Activated T-helper 1 cell treated with Interleukin-2 at 50 U/mL for 16 hours (primary cell): Measurements from ENCODE around the gene ORMDL3.
"Not testable (repeated sequence)": the region's sequence is repeated elsewhere in the genome, so short reads cannot be mapped to it uniquely, and the experiment has no call there.

Source experiments
- DNase-seq: peaks from one replicate; pipeline ENCODE4 v3.0.0-alpha.2; 2020; ENCODE audit warnings: low read depth

Gene ORMDL3

DNA sequence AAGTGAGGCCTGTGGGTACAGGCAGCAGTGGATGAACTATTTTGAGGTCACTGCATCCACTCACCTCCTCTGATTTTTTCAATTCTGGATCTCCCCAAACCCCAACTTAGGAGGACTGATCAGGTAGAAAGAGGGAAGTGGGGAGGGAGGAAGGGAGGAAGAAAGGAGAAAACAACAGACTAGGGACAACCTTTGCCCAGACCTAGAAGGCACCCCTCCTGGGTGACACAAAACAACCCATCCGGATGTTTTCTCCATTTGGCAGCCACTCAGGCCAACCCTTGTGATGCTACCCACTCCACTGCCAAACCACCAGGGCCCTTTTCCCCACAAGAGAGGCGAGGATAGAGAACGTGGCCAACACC lies 2.7 kb downstream of the ORMDL3 start:
- no peak for DNase-seq

DNA sequence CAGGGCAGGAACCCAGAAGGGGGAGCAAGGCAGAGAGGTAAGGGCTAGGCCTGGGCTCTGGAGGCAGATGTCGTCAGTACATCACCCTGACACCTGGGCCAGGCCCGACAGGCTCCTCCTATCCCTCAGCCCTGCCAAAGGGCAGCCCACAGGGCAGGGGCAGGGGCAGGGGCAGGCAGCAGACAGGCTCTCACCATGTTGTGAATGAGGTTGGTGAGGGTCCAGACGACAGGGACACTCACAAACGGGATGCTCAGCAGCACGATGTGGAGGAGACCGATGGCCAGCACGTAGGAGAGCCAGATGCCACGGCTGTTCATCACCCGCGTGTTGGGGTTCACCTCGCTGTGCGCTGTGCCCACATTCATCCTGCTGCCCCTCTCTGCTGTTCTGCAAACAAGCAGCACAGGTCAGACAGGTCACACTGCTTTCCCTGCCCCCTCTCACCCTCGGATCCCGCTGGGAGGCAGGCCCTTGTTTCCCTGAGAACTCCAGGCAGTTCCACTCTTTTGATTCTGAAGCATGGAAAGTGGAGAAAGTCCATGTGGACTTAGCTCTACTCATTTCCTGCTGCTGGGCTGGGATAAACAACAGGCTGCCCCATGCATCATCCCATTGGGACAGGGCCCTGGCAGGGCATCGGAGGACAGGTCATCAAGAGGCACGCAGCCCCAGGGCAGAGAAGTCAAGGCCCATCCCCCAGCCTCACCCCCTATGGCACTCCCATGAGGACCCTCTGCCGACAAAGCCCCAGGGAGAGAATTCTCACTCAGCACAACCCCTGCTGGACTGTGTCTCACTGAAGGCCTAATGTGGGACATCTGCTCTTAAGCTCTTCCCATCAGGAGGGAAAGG lies 3.3 kb downstream of the ORMDL3 start:
- no peak for DNase-seq

DNA sequence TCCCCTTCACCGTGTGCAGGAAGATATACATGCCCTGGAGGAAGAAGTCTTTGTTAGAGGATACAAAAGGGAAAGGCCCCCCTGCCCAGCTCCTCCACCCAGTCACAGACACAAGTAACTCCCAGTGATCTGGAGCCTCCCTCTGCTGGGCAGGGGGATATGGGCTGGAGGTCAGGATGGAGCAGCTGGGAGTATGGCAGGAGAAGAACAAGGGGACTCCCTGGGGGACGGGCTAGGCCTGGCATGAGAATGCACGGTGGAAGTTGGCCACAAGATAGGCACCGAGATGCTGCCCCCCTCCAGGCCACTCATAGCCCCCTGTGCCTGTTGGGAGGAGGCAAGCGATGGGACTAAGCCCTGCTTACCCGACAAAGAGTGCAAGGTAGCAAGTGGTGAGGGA lies 4.2 kb downstream of the ORMDL3 start:
- no peak for DNase-seq

DNA sequence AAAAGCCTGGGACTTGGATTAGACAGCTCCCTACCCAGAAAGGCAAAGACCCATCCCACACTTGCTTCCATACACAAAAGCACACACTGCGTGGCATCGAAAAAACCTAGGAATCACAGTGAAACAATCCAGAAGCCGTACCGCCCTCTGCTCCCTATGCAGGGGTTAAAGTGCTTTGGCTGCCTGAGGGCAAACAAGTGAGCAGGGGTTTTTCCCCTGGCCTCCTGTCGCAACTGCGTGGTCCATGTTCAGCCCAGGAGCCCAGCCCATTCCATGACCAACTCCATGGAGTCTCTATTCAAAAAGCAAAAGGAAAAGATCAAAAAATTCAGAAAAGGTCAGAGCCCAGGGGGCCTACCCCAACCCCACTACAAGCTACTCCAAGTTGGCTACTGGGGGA lies 5.4 kb downstream of the ORMDL3 start:
- DNase-seq = no peak

DNA sequence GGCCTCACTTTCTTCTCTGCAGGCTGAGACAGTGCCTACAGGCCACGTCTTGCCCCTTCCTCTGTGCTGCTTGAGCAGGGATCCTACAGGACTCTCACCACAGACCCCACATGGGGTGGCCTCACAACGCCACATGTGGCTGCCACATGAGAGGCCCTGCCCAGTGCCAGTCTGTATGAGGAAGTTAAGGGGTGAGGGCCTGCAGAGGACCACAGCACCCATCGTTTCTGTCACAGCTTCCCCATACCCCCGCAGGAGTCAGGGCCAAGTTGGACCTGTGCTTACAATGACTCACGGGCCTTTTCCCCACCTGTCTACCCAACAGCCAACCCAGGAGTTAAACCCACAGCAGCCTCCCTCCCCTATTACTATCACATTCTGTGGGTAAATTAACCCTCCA lies 6.1 kb downstream of the ORMDL3 start:
- DNase-seq = no peak

DNA sequence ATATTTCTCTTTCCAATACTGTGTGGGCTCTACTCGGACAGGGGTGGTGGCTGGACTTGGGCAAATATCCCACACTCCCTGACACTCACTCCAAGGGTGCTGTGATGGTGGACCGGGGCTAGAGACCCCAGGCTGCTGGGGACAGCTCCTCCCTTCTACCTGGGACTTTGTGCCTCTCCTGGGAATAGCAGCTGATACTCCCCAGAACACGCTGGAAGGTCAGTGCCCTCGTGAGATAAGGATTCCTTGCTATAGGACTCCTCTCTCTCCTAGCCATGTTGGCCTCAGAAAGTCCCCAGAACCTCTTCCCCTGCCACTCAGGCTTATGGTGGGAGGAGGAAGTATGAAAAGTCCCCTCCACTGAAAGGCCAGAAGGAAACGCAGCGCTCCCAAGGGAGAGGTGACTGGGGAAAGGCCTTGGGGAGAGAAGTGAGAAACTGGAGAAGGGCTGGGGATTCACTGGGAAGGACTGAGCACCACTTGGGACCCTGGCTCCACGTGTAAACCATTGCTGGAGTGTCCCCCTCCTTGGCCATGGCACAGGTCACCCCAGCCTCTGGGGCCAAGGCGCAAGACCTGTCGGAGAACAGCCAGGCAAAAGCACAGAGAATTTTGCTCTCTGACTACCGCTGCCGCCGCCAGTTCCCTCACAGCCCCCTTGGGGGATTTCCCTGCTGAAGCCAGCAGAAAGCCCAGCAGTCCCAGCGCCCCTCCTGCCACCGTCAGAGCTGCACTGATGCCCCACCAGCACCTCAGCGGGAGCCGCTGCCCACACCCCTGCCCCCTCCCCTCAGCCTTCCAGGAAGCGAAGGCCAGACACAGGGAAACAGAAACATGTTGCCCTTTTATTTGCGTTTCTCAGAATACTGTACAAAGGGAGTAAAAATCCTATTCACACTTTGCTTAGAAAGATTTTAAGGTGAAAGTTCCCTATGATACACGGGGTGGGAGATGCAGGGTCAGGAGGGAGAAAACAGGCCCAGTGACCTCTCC lies 6.9 kb downstream of the ORMDL3 start:
- no peak for DNase-seq

DNA sequence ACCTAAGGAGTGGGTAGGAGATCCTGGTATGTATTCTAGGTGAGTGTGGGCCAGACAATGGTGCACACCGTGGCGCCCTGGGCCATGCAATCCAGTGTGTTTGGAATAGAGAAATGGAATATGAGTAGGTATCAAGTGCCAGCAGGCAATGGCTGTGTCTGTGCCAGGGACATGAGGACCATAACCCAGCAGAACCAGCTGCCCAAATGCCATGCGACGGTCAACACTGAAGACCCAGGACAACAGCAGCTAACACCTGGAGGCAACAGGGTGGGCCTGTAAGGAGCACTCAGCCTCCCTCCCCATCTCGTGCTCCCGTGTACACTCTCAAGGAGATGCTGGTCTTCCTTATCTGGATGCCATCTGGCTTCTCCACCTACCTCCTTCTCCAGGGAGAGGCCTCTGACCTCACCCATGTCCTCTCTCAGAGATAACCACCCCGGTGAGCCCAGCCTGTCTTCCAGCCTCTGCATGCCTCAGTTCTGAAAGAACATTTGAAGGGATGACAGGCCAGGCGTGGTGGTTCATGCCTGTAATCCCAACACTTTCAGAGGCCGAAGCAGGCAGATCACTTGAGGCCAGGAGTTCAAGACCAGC lies 8.2 kb downstream of the ORMDL3 start:
- no peak for DNase-seq

DNA sequence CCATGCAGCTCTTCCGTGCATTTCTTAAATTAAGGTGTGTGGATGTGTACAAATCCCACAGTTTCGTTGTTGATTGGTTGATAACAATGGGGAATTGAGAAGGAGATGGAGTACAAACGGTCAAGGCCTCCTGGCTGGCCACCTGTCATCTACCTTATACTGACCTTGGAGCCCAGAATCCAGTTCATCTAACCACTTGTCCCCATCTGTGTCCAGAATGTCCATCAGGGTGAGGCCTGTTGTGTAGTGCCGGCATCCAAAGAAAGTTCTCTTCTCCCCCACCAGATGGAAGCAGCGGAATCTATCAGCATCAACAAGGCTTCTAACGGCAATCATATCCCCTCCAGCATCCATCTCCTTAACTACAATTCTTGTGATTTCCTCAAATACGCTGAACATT lies 10.5 kb downstream of the ORMDL3 start:
- no peak for DNase-seq

DNA sequence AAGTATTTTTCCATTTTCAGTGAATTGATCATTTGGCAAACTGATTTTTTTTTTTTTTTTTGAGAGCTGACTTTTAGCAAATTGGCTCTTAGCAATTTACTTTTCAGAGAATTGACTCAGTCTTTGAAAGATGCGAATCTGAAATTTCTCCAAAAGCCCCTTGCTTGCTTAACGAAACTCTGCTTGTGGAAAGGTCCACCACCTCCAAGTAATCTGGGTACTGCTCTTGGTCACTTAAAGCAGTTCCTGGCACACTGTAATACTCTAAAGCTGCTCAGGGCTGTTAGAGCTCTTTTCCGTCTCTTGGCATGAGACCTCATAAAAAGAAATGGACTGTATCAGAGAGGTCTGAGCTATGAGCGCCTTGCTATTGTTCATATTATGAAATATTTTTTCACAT lies 11.8 kb downstream of the ORMDL3 start:
- no peak for DNase-seq

DNA sequence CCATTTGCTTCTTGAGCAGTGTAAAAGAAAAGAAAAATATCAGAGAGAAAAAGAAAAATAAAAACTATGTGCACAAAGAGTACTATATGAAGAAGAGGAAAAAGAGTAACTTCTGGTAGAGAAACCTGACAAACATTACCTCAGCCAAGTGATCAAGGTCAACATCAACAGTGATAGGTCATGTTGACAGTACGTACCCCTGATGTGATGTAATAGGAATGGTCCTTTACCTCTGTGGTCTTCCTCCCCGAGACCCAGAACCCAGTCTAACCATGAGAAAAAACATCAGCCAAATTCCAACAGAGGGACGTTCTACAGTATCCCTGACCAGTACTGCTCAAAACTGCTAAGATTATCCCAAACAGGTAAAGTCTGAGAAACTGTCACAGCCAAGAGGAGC lies 13.4 kb downstream of the ORMDL3 start:
- DNase-seq = no peak

DNA sequence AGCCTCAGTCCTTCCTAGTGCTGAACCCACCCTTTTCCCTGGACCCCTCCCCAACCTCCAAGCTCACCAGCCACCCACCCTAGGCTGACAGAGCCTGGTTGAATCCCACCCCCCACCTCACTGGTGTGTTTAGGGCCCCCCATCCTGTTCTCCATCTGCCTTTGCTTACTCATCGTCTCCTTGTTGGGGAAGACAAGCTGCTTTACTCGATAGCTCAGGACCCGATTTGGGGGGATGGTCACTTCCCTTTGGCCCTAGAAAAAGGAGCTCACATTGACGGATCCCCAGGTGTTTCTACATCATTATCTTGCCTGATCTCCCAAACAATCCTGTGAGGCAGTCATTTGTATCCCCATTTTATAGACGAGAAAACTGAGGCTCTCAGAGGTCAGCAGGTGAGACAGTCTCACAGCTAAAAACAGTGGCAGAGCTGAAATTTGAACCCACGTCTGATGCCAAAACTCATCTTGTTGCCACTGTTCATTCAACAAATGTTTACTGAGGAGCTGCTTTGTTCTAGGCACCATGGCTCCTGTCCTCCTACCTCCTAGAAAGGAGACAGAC lies 18.5 kb downstream of the ORMDL3 start:
- no peak for DNase-seq

DNA sequence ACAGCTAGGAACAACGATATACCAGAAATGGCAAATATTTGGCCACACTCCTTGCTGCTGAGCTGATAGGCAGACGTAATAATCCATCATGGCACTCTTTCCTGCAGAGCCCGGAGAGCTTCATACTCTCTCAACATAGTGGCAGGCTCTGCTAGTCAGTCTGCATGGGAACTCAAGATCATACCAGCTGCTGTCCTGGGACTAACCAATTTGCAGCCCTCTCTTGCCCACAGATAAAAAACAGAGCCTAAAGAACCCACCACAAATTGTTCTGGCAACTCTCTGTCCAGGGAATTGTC lies 22.5 kb downstream of the ORMDL3 start:
- no peak for DNase-seq

DNA sequence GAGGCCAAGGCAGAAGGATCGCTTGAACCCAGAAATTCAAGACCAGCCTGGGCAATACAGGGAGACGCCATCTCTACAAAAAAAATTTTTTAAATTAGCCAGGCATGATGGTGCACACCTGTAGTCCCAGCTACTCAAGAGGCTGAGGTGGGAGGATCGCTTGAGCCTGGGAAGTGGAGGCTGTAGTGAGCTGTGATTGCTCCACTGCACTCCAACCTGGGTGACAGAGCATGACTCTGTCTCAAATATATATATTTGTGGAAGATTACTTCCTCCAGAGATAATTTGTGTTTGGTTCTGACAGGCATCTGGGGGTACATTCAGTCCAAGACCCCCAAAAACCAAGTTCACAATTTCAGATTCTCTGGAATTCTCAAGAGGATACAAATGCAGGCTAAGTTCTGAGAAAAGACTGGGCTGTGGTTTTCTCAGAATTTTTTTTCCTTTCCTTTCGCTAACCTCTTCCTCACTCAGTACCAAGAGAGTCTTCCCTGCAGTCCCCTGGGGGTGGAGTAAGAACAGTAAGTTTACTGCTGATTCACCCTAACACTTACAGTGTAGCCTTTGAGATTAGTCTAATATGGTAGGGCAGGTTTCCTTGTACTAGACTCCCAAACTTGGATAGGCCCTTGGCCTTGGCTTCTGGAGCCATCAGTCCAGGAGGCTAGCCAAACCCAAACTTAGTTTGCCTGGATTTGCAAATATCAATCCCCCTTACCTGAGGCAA lies 24.1 kb downstream of the ORMDL3 start:
- no peak for DNase-seq

DNA sequence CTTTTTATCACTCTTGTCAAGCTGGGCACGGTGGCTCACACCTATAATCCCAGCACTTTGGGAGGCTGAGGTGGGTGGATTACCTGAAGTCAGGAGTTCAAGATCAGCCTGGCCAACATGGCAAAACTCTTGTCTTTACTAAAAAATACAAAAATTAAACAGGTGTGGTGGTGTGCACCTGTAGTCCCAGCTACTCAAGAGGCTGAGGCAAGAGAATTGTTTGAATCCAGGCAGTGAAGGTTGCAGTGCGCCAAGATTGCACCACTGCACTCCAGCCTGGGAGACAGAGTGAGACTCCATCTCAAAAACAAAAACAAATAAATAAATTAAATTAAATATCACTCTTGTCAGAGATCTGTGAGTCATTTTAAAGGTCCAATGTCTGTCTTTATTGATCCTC lies 25.4 kb downstream of the ORMDL3 start:
- DNase-seq = not testable (repeated sequence)

DNA sequence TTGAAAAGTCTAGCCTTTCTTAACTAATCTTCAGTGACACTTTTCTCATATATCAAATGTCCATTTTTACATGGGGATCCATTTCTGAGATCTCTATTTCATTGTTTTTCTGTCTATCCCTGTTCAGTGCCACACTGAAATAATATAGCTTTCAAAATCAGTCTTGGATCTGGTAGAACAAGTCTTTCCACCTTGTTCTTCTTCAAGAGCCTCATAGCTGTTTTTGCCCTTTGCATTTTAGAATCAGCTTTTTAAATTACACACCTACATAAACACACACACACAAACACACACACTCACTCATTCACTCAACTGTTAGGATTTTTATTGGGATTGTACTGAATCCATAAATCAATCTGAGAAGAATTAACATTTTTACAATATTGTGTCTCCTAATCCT lies 28.2 kb downstream of the ORMDL3 start:
- DNase-seq = no peak

DNA sequence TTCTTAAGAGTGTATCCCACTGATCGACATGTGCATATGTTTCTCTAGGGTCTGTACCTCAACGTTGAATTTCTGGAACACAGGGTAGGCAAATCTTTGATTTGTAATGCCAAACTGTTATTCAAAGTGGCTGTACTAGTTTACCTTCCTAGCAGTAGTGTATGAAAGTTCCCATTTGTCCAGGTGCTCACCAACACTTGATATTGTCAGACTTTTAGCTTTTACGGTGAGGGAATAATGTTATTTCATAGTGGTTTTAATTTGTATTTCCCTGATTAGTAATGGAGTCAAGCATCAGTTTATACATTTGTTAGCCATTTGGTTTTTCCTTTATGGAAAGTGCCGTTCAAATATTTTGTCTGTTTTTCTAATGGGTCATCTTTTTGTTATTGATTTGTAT lies 29.3 kb downstream of the ORMDL3 start:
- DNase-seq = no peak

DNA sequence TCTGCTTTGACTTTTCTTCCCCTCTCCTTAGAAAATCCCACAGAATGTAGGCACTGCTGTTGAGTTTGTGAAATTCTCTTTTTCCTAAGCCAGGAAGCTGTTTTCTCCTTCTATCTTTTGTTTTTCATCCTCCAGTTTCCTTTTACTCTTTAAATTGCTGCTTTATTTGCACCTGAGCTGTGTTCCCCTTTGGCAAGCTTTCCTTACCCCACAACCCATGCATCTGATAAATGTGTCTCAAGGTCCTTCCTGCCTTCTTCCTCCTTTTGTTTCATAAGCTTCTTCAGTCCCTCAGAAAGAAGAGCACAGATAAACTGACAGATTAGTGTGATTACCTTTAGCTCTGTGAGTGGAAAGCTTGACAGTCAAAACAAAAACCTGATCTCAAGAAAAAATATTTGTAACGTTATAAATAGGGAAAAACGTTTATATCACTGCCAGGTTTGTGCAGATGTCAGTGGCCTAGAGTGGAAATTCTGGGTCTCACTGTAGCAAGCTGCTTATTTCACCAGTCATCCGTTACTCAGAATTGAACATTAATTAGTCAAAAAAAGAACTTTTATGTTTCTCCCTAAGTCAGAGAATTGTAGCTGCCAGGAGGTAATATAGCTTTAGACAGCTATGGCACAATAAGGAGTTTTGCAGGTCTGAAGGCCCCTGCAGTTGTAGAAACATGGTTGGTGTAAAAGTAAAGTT lies 32.6 kb downstream of the ORMDL3 start:
- DNase-seq = no peak

DNA sequence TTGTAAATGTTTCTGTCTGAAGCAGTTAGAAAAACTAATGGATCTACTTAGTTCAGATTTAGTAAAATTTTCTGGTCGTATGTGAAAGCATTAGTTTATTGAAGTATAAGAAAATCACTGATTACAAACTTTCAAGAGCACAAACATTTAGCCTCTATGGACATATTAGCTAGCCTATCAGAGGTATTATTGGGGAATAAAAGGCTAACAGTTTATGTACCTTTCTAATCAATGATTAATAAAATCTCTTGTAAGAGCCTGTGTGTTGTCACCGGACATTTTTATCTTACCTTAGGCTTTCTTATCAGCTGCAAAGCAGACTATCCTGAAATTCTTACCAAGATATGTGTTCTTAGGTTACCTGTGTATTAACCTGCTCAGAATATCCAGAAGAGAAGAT lies 38.2 kb downstream of the ORMDL3 start:
- DNase-seq = no peak

DNA sequence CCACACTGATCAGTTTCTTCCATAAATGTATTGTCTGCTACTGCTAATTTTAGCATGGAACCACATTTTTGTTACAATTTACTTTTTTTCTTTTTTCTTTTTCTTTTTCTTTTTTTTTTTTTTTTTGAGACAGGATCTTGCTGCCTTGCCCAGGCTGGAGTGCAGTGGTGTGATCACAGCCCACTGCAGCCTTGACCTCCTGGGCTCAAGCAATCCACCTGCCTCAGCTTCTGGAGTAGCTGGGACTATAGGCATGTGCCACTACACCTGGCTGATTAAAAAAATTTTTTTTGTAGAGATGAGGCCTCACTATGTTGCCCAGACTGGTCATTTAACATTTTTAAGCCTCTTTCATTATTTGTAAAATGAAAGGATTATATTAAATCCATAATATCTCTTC lies 40.3 kb downstream of the ORMDL3 start:
- DNase-seq = no peak

DNA sequence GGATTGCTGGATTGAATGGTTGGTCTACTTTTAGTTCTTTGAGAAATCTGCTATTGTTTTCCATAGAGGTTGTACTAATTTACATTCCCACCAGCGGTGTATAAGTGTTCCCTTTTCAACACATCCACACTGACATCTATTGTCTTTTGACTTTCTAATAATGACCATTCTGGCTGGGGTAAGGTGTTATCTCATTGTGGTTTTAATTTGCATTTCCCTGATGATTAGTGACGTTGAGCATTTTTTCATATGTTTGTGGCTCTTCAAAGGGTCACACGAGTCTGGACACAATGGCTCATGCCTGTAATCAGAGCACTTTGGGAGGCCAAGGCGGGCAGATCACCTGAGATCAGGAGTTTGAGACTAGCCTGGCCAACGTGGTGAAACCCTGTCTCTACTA lies 41.3 kb downstream of the ORMDL3 start:
- not testable (repeated sequence) for DNase-seq

DNA sequence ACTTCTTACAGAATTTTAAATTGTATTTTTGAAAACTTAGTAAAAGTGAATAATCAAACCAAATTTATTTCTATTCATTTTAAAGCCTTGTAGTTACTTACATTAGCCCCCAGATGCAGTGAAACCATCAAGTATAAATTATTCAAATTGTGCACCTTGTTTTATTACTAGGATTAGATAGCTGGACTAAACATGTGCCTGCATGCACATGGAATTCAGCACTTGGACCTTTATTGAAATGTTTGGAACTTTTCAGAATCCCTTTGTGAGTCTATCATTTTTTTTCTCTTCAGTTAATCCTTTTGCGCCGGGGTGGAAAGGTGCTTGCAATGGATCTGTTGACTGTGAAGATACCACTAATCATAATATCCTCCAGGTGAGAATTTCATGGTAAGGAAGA lies 54.6 kb downstream of the ORMDL3 start:
- no peak for DNase-seq
